C4-2B (cell line): ENCODE results near the gene FUBP3.

Source experiments
- H3K27ac ChIP-seq: fragments of 450-650 bp; 2 replicates; pipeline ENCODE4 v1.5.1; 2017
- ZFX ChIP-seq: fragments of 450-650 bp; IDR thresholded peaks from 2 replicates; pipeline ENCODE4 v1.6.1; 2017
- TF ChIP-seq, protein P1 (sequence below): fragments of 450-650 bp; conservative IDR thresholded peaks from 2 replicates; pipeline ENCODE4 v1.5.1; 2017; ENCODE audit warnings: mild to moderate bottlenecking

FUBP3 gene

GRCh38 chr9:130626249-130626996 is 47.0 kb downstream of the FUBP3 start:
- no peak overlapping the region for H3K27ac ChIP-seq
- TF ChIP-seq ZFX = no peak
- TF ChIP-seq, protein P1, sequence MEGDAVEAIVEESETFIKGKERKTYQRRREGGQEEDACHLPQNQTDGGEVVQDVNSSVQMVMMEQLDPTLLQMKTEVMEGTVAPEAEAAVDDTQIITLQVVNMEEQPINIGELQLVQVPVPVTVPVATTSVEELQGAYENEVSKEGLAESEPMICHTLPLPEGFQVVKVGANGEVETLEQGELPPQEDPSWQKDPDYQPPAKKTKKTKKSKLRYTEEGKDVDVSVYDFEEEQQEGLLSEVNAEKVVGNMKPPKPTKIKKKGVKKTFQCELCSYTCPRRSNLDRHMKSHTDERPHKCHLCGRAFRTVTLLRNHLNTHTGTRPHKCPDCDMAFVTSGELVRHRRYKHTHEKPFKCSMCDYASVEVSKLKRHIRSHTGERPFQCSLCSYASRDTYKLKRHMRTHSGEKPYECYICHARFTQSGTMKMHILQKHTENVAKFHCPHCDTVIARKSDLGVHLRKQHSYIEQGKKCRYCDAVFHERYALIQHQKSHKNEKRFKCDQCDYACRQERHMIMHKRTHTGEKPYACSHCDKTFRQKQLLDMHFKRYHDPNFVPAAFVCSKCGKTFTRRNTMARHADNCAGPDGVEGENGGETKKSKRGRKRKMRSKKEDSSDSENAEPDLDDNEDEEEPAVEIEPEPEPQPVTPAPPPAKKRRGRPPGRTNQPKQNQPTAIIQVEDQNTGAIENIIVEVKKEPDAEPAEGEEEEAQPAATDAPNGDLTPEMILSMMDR = no peak

- TF ChIP-seq ZFX = no peak
- TF ChIP-seq, protein P1 = no peak
- H3K27ac ChIP-seq = no peak overlapping the region
Observed at GRCh38 chr9:130627051-130627450, 47.7 kb downstream of the FUBP3 start.

- TF ChIP-seq ZFX = no peak
- TF ChIP-seq, protein P1 = no peak
- H3K27ac ChIP-seq = no peak overlapping the region
Observed at GRCh38 chr9:130627896-130628792, 48.8 kb downstream of the FUBP3 start.

GRCh38 chr9:130629443-130630070 is 50.2 kb downstream of the FUBP3 start:
- no peak overlapping the region for H3K27ac ChIP-seq
- no peak for TF ChIP-seq ZFX
- TF ChIP-seq, protein P1 = no peak

DNA sequence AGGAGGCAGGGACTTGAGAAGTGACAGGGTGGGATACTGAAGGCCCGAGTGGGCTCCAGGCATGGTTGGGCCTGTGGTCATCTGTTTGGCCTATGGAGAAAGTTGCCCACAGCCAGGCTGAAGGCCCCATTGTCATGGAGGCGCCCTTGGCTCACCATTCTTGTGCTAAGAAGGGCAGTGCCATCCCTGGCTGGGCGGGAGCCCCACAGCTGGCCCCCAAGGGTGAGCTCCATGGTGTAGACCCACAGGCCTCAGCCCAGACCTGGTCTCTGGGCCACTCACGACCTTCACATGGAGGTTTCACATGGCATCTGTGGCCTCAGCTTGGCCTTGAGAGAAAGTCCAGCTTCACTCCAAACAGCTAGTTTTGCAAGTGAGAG is 50.7 kb downstream of the FUBP3 start:
- H3K27ac ChIP-seq = no peak overlapping the region
- TF ChIP-seq, protein P1 = no peak
- no peak for TF ChIP-seq ZFX

DNA sequence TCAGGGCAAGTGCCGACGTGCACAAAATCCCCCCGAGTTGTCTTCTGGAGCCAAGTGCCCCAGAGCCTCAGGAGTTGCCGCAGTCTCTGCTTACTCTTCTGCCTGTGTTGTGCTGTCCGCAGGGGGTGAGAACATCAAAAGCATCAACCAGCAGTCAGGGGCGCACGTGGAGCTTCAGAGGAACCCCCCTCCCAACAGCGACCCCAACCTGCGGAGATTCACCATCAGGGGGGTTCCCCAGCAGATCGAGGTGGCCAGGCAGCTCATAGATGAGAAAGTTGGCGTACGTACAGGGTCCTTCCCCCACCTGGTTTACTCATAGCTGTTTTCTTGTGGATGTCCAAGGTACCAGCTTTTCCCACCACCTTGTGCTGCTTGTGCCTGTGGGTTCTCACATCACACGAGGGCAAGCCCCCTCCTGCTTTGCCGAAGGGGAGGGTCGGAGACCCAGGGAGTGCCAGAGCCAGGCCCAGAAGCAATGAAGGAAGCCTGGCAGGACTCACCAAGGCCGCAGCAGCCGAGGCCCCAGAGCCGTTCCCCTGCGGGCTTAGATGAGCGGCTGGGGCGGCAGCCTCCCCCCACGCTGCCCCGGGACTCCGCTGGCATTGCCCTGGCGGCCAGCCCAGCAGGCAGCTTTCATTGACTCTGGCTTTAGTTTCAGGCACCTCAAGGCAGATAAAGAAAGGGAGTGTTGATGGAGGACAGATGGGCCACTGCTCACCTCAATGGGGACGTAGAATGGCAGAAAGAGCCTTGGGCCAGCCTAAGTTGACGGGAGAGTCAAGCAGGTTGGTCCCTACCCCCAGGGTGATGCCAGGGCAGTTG is 51.3 kb downstream of the FUBP3 start:
- no peak overlapping the region for H3K27ac ChIP-seq
- TF ChIP-seq, protein P1 = no peak
- no peak for TF ChIP-seq ZFX
